HepG2 (cell line): ENCODE measurements around the gene OSGEPL1. TPM values are rescaled to one million over a fixed set of nuclear protein-coding genes. Genes with fewer than 3 reads are reported as not detected.

Experiments
- EED ChIP-seq: sonication (generic); formaldehyde crosslinking; IDR thresholded peaks from 2 replicates; pipeline ENCODE4 v1.5.0; 2020; ENCODE audit warnings: mild to moderate bottlenecking, missing genetic modification reagents
- HNF4G ChIP-seq, 2 experiments: sonication (generic) in 1 of 2; formaldehyde crosslinking in 1 of 2; IDR thresholded peaks; 2 replicates each; pipeline versions ENCODE4 v1.4.0 to v1.6.1; 2011 to 2020; ENCODE audit warnings: borderline replicate concordance in 2 of 2, low read depth in 2 of 2, mild to moderate bottlenecking in 2 of 2, low read length in 1 of 2, missing genetic modification reagents in 1 of 2, moderate library complexity in 1 of 2
- HNRNPLL ChIP-seq: fragments of 200-400 bp; formaldehyde crosslinking; IDR thresholded peaks from 2 replicates; pipeline ENCODE4 v1.6.1; 2017; ENCODE audit warnings: mild to moderate bottlenecking, low read depth, low read length; ENCODE audit not compliant: poor library complexity, severe bottlenecking
- MTA1 ChIP-seq: sonication (generic); formaldehyde crosslinking; IDR thresholded peaks from 2 replicates; pipeline ENCODE4 v1.4.0; 2020; ENCODE audit warnings: missing genetic modification reagents, mild to moderate bottlenecking, borderline replicate concordance
- NR3C1 ChIP-seq: sonication (generic); formaldehyde crosslinking; IDR thresholded peaks from 2 replicates; pipeline ENCODE4 v1.4.0; 2020; ENCODE audit warnings: missing genetic modification reagents
- PHB2 ChIP-seq: fragments of 450-650 bp; IDR thresholded peaks from 2 replicates; pipeline ENCODE4 v1.6.1; 2018; ENCODE audit not compliant: partially characterized antibody
- RARG ChIP-seq: sonication (generic); formaldehyde crosslinking; IDR thresholded peaks from 2 replicates; pipeline ENCODE4 v1.4.0; 2020; ENCODE audit warnings: low read depth, mild to moderate bottlenecking, missing genetic modification reagents
- RXRA ChIP-seq: sonication (generic); formaldehyde crosslinking; IDR thresholded peaks from 2 replicates; pipeline ENCODE4 v1.5.1; 2020; ENCODE audit warnings: missing genetic modification reagents
- SMAD9 ChIP-seq: sonication (generic); formaldehyde crosslinking; IDR thresholded peaks from 2 replicates; pipeline ENCODE4 v1.5.1; 2020; ENCODE audit warnings: mild to moderate bottlenecking, missing genetic modification reagents
- SRSF9 ChIP-seq: fragments of 200-400 bp; formaldehyde crosslinking; IDR thresholded peaks from 2 replicates; pipeline ENCODE4 v1.6.1; 2018; ENCODE audit warnings: borderline replicate concordance, mild to moderate bottlenecking, low read depth, low read length; ENCODE audit not compliant: insufficient read depth, poor library complexity, severe bottlenecking
- ZMYM2 ChIP-seq: sonication (generic); formaldehyde crosslinking; IDR thresholded peaks from 2 replicates; pipeline ENCODE4 v1.8.0; 2022; ENCODE audit warnings: mild to moderate bottlenecking, missing genetic modification reagents
- ZNF652 ChIP-seq: IDR thresholded peaks from 2 replicates; pipeline ENCODE4 v1.6.1; 2016; ENCODE audit warnings: low read depth, borderline replicate concordance
- ZNF776 ChIP-seq: sonication (generic); formaldehyde crosslinking; IDR thresholded peaks from 2 replicates; pipeline ENCODE4 v1.4.0; 2020; ENCODE audit warnings: mild to moderate bottlenecking, missing genetic modification reagents
- polyA plus RNA-seq, 8 experiments: library from polyadenylated mRNA; depleted of rRNA in 3 of 8; stranded (reverse) in 7 of 8; unstranded in 1 of 8; fragments of >200 nt; fragmentation: Illumina TruSeq in 4 of 8; extraction: Trizol in 4 of 8; gene quantifications; 2 replicates each; pipeline versions ENCODE4 v1.2.1 to v1.2.3, GENCODE V29; 2011 to 2016; ENCODE audit warnings: low read depth in 4 of 8, missing spikeins in 1 of 8, mixed read lengths in 1 of 8; ENCODE audit not compliant: insufficient read depth in 1 of 8
- total RNA-seq, 5 experiments: library from RNA; depleted of rRNA; stranded (reverse); fragments of >200 nt; fragmentation: Illumina TruSeq; extraction: Trizol; gene quantifications; 2 replicates each; pipeline ENCODE4 v1.2.3, GENCODE V29; 2016; ENCODE audit warnings: low read depth in 1 of 5
- TF ChIP-seq, protein P1 (sequence below): sonication (generic); formaldehyde crosslinking; IDR thresholded peaks from 2 replicates; pipeline ENCODE4 v1.5.0; 2020; ENCODE audit warnings: mild to moderate bottlenecking, missing genetic modification reagents, borderline replicate concordance
- TF ChIP-seq, protein P2 (sequence below): sonication (generic); formaldehyde crosslinking; conservative IDR thresholded peaks from 2 replicates; pipeline ENCODE4 v1.5.0; 2020; ENCODE audit warnings: missing genetic modification reagents

OSGEPL1 gene
- total and polyA plus RNA-seq, 2 of the 13 experiments (the other 11 are each of a cell fraction or from before 2014, with no cell fraction given) = 10.2 to 10.8 TPM

DNA sequence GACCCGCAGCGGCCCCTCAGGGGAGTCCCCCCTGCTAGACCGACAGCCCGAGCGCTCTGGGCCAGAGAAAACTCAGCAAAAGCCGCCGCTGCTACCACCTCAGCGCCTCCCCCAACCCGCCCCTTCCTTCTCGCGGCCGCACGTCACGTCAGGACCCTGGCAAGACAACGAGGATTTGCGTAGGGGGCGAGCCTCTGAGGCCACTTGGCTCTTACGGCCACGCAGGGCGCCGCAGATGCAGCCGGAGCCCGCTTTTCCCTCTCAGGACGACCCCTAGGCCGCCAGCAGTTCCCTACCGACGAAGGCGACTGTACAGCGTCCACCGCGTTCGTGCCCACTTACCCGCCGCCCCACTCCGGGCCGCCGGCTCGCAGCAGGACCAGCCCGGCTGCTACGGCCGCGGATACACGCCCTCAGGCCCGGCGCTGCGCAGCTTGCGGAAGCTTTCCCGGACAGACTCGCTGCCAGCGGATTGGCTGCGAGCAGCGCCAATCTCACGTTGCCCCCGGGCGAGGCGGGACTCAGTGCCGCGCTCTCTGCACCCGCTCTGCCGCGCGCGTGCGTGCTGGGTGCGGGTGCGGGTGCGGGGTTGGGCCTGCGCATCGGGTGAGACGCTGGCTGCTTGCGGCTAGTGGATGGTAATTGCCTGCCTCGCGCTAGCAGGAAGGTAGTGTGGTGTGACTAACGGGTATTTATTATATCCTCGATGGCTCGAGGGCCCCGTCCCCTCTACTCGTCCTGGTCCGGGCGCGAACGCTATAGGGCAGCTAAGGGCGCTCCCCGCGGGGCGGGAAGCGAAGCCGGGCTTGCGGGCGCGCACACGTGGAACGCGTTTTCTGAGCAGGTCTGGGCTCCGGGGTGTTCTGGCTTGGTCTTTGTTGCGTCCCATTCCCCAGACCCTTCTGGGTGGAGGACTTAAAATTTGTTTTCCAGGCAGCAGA is 21.6 kb upstream of the OSGEPL1 start, which contains the start of the genes ORMDL1 and PMS1 (continued):
- TF ChIP-seq, protein P1, sequence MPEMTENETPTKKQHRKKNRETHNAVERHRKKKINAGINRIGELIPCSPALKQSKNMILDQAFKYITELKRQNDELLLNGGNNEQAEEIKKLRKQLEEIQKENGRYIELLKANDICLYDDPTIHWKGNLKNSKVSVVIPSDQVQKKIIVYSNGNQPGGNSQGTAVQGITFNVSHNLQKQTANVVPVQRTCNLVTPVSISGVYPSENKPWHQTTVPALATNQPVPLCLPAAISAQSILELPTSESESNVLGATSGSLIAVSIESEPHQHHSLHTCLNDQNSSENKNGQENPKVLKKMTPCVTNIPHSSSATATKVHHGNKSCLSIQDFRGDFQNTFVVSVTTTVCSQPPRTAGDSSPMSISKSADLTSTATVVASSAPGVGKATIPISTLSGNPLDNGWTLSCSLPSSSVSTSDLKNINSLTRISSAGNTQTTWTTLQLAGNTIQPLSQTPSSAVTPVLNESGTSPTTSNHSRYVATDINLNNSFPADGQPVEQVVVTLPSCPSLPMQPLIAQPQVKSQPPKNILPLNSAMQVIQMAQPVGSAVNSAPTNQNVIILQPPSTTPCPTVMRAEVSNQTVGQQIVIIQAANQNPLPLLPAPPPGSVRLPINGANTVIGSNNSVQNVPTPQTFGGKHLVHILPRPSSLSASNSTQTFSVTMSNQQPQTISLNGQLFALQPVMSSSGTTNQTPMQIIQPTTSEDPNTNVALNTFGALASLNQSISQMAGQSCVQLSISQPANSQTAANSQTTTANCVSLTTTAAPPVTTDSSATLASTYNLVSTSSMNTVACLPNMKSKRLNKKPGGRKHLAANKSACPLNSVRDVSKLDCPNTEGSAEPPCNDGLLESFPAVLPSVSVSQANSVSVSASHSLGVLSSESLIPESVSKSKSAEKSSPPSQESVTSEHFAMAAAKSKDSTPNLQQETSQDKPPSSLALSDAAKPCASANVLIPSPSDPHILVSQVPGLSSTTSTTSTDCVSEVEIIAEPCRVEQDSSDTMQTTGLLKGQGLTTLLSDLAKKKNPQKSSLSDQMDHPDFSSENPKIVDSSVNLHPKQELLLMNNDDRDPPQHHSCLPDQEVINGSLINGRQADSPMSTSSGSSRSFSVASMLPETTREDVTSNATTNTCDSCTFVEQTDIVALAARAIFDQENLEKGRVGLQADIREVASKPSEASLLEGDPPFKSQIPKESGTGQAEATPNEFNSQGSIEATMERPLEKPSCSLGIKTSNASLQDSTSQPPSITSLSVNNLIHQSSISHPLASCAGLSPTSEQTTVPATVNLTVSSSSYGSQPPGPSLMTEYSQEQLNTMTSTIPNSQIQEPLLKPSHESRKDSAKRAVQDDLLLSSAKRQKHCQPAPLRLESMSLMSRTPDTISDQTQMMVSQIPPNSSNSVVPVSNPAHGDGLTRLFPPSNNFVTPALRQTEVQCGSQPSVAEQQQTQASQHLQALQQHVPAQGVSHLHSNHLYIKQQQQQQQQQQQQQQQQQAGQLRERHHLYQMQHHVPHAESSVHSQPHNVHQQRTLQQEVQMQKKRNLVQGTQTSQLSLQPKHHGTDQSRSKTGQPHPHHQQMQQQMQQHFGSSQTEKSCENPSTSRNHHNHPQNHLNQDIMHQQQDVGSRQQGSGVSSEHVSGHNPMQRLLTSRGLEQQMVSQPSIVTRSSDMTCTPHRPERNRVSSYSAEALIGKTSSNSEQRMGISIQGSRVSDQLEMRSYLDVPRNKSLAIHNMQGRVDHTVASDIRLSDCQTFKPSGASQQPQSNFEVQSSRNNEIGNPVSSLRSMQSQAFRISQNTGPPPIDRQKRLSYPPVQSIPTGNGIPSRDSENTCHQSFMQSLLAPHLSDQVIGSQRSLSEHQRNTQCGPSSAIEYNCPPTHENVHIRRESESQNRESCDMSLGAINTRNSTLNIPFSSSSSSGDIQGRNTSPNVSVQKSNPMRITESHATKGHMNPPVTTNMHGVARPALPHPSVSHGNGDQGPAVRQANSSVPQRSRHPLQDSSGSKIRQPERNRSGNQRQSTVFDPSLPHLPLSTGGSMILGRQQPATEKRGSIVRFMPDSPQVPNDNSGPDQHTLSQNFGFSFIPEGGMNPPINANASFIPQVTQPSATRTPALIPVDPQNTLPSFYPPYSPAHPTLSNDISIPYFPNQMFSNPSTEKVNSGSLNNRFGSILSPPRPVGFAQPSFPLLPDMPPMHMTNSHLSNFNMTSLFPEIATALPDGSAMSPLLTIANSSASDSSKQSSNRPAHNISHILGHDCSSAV (CRISPR knock-in tag) = no peak; the same call in 1 of the 2 replicates
- TF ChIP-seq, protein P2, sequence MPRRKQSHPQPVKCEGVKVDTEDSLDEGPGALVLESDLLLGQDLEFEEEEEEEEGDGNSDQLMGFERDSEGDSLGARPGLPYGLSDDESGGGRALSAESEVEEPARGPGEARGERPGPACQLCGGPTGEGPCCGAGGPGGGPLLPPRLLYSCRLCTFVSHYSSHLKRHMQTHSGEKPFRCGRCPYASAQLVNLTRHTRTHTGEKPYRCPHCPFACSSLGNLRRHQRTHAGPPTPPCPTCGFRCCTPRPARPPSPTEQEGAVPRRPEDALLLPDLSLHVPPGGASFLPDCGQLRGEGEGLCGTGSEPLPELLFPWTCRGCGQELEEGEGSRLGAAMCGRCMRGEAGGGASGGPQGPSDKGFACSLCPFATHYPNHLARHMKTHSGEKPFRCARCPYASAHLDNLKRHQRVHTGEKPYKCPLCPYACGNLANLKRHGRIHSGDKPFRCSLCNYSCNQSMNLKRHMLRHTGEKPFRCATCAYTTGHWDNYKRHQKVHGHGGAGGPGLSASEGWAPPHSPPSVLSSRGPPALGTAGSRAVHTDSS (CRISPR knock-in tag) = 0 out of 2 replicates have a peak, but pooled peaks have one; percentile 43
- TF ChIP-seq ZNF776 (CRISPR knock-in tag) = peak; percentile 99
- TF ChIP-seq HNF4G (IDR thresholded peaks at IDR 0.05; ENCODE audit: borderline replicate concordance, low read depth, low read length) = no peak
- peak; percentile 85 for TF ChIP-seq HNF4G (CRISPR knock-in tag; IDR thresholded peaks at IDR 0.05; ENCODE audit: borderline replicate concordance, low read depth)
- TF ChIP-seq SMAD9 (CRISPR knock-in tag) = peak; percentile 93; the same call in 1 of the 2 replicates
- no peak for TF ChIP-seq PHB2
- TF ChIP-seq RXRA = peak; percentile 87
- TF ChIP-seq MTA1 (CRISPR knock-in tag) = peak; percentile 97; the same call in 1 of the 2 replicates
- TF ChIP-seq RARG = peak; percentile 94
- TF ChIP-seq SRSF9 = no peak
- TF ChIP-seq ZMYM2 (CRISPR knock-in tag) = peak; percentile 86; the same call in 1 of the 2 replicates
- TF ChIP-seq NR3C1 (CRISPR knock-in tag) = 0 out of 2 replicates have a peak, but pooled peaks have one; percentile 23
- TF ChIP-seq ZNF652 (CRISPR knock-in tag) = no peak
- peak; percentile 82 for TF ChIP-seq EED (CRISPR knock-in tag)
- TF ChIP-seq HNRNPLL = peak; percentile 100
